ENCODE results near the gene KRT32. TPM values are rescaled to one million over a fixed set of nuclear protein-coding genes. Genes with fewer than 3 reads are reported as not detected.

The KRT32 gene
- total RNA-seq (2022) (not detected in 2 replicates), Bru-seq, nascent RNA (not detected), BruChase-seq, experiment 1, labeled RNA remaining after a 6-hour chase (not detected), BruChase-seq, experiment 2, labeled RNA remaining after a 2-hour chase (not detected)
- long read RNA-seq, result 0 reads

GRCh38 chr17:41466988-41467387 is at the start of gene KRT32:
KRT32 (minus strand) TSS chr17:41467386; CDS start chr17:41467325, 61 bp downstream.
- ChIA-PET CTCF (interaction anchor here (1.4 kb wide), 1 partner anchor 29 kb away, joined by 5 read pairs; no protein-coding TSS in a partner anchor), POLR2A (interaction anchor here (1.4 kb wide), 1 partner anchor 326 kb away, joined by 3 read pairs; the partner anchor contains the start of gene KRTAP4-6)
- Mint-ChIP-seq H3K4me3 (ENCODE audit: unreplicated experiment) (no peak within 1 kb of the TSS), H3K4me1 (ENCODE audit: insufficient read depth, unreplicated experiment) (peaks cover 9% of the 10 kb centered on the region), H3K9me3 (ENCODE audit: unreplicated experiment) (no peaks in the 10 kb centered on the region), H3K27me3 (ENCODE audit: insufficient read depth, unreplicated experiment) (peaks cover 12% of the 10 kb centered on the region), H3K27ac (ENCODE audit: low read depth, unreplicated experiment) (no peak within 1 kb of the TSS), H3K36me3 (ENCODE audit: insufficient read depth, unreplicated experiment) (no peaks in the 10 kb centered on the region)
- no TSS peak for BruUV-seq (replicated peaks)
- DNase-seq (ENCODE audit: unreplicated experiment), result no peak
- no peak for TF ChIP-seq CTCF (IDR thresholded peaks at IDR 0.05; ENCODE audit: unreplicated experiment)
- intact Hi-C loops (cut with micrococcal nuclease), result no loop called here

- no peak overlapping the region for H3K27ac Mint-ChIP-seq (ENCODE audit: low read depth, unreplicated experiment)
- no peaks in the 10 kb centered on the region for H3K9me3 Mint-ChIP-seq (ENCODE audit: unreplicated experiment)
- POLR2A ChIA-PET, result interaction anchor here (0.7 to 7.2 kb wide), 5 partner anchors 32 to 660 kb away, joined by 3 to 83 read pairs (median 3); no protein-coding TSS in a partner anchor
- BruUV-seq (replicated peaks), result no TSS peak
- intact Hi-C loops (cut with micrococcal nuclease), result no loop called here
- TF ChIP-seq CTCF (IDR thresholded peaks at IDR 0.05; ENCODE audit: unreplicated experiment), result no peak
- peaks cover 57% of the 10 kb centered on the region for H3K4me1 Mint-ChIP-seq (ENCODE audit: insufficient read depth, unreplicated experiment)
- peak overlapping the region; percentile 73 for H3K4me3 Mint-ChIP-seq (ENCODE audit: unreplicated experiment)
- CTCF ChIA-PET, result interaction anchor here (0.6 to 7.6 kb wide), 2 partner anchors 32 to 41 kb away, joined by 3 to 80 read pairs; no protein-coding TSS in a partner anchor
- peaks cover 51% of the 10 kb centered on the region for H3K36me3 Mint-ChIP-seq (ENCODE audit: insufficient read depth, unreplicated experiment)
- H3K27me3 Mint-ChIP-seq (ENCODE audit: insufficient read depth, unreplicated experiment), result no peaks in the 10 kb centered on the region
- DNase-seq (ENCODE audit: unreplicated experiment), result no peak
Observed at GRCh38 chr17:41516830-41517283, 49.7 kb upstream of the KRT32 start.

GRCh38 chr17:41516147-41516829 is 49.1 kb upstream of the KRT32 start:
- TF ChIP-seq CTCF (IDR thresholded peaks at IDR 0.05; ENCODE audit: unreplicated experiment), result no peak
- DNase-seq (ENCODE audit: unreplicated experiment), result no peak
- Mint-ChIP-seq H3K27me3 (ENCODE audit: insufficient read depth, unreplicated experiment) (no peaks in the 10 kb centered on the region), H3K4me1 (ENCODE audit: insufficient read depth, unreplicated experiment) (peaks cover 54% of the 10 kb centered on the region), H3K27ac (ENCODE audit: low read depth, unreplicated experiment) (peak overlapping the region; percentile 13), H3K9me3 (ENCODE audit: unreplicated experiment) (no peaks in the 10 kb centered on the region), H3K36me3 (ENCODE audit: insufficient read depth, unreplicated experiment) (peaks cover 51% of the 10 kb centered on the region), H3K4me3 (ENCODE audit: unreplicated experiment) (peak overlapping the region; percentile 73)
- ChIA-PET POLR2A (interaction anchor here (0.7 to 7.2 kb wide), 5 partner anchors 32 to 659 kb away, joined by 3 to 83 read pairs (median 3); no protein-coding TSS in a partner anchor), CTCF (interaction anchor here (7.6 kb wide), 1 partner anchor 33 kb away, joined by 80 read pairs; no protein-coding TSS in a partner anchor)
- intact Hi-C loops (cut with micrococcal nuclease), result no loop called here
- BruUV-seq (replicated peaks), result no TSS peak

GRCh38 chr17:41513168-41513547 is 46.0 kb upstream of the KRT32 start:
- DNase-seq (ENCODE audit: unreplicated experiment), result no peak
- Mint-ChIP-seq H3K4me3 (ENCODE audit: unreplicated experiment) (peak overlapping the region; percentile 73), H3K27me3 (ENCODE audit: insufficient read depth, unreplicated experiment) (no peaks in the 10 kb centered on the region), H3K27ac (ENCODE audit: low read depth, unreplicated experiment) (no peak overlapping the region), H3K36me3 (ENCODE audit: insufficient read depth, unreplicated experiment) (peaks cover 44% of the 10 kb centered on the region), H3K9me3 (ENCODE audit: unreplicated experiment) (no peaks in the 10 kb centered on the region), H3K4me1 (ENCODE audit: insufficient read depth, unreplicated experiment) (peaks cover 23% of the 10 kb centered on the region)
- ChIA-PET POLR2A (interaction anchor here (0.8 to 2.3 kb wide), 7 partner anchors 8 to 603 kb away, joined by 3 to 14 read pairs (median 6); no protein-coding TSS in a partner anchor), CTCF (interaction anchor here (0.8 to 2.4 kb wide), 2 partner anchors 36 to 150 kb away, joined by 3 to 8 read pairs; no protein-coding TSS in a partner anchor)
- TF ChIP-seq CTCF (IDR thresholded peaks at IDR 0.05; ENCODE audit: unreplicated experiment), result no peak
- intact Hi-C loops (cut with micrococcal nuclease), result no loop called here
- BruUV-seq (replicated peaks), result no TSS peak
